OCI-LY7 (cell line): ENCODE measurements around the gene CDK14.

Experiments used
- CTCF ChIP-seq: fragments of 200-600 bp; sonication (generic); conservative IDR thresholded peaks from 2 replicates; pipeline ENCODE4 v1.5.1; 2014; ENCODE audit warnings: mild to moderate bottlenecking, antibody characterized with exemption, low read length, moderate library complexity, mixed read lengths
- EZH2phosphoT487 ChIP-seq: fragments of 200-600 bp; sonication (generic); IDR thresholded peaks from 2 replicates; pipeline ENCODE4 v1.6.1; 2018; ENCODE audit warnings: low read depth, borderline replicate concordance, mild to moderate bottlenecking, mixed run types, antibody characterized with exemption, low read length, moderate library complexity, mixed read lengths

DNA sequence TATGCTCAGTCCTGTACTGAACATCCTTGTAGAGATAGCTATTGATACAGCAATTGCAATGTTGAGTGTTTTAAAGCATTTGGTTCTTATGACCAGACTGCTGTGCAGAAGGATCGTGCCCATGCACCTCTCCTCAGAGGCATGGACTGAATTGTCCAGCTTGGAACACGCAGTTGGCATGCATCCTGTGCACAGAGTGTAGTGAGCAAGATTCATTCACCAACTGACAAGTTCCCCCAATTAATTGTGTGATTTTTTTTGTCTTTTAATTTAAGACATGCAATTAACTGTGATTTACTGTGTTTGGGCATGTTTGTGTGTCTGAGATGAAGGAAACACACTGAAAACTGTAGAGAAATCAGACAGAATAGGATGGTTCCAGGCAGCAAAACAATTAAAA lies 323.7 kb downstream of the CDK14 start:
- TF ChIP-seq CTCF (no peak), EZH2phosphoT487 (no peak)
